ENCODE measurements around the gene SLC35F4.

GRCh38 chr14:57659052-57659451 is 206.8 kb downstream of the SLC35F4 start:
- TF ChIP-seq CTCF (IDR thresholded peaks at IDR 0.05; ENCODE audit: poor library complexity, severe bottlenecking) (no peak), EP300 (conservative IDR thresholded peaks at IDR 0.05; ENCODE audit: poor library complexity, severe bottlenecking) (no peak), TAF1 (IDR thresholded peaks at IDR 0.05; ENCODE audit: low read depth) (no peak), POLR2AphosphoS5 (IDR thresholded peaks at IDR 0.05) (no peak), SMC3 (conservative IDR thresholded peaks at IDR 0.05; ENCODE audit: poor library complexity) (no peak), RAD21 (conservative IDR thresholded peaks at IDR 0.05) (no peak), EZH2 (IDR thresholded peaks at IDR 0.05; ENCODE audit: borderline replicate concordance, insufficient read depth, low read length, poor library complexity, severe bottlenecking) (no peak)
- TF ChIP-seq, protein P1, sequence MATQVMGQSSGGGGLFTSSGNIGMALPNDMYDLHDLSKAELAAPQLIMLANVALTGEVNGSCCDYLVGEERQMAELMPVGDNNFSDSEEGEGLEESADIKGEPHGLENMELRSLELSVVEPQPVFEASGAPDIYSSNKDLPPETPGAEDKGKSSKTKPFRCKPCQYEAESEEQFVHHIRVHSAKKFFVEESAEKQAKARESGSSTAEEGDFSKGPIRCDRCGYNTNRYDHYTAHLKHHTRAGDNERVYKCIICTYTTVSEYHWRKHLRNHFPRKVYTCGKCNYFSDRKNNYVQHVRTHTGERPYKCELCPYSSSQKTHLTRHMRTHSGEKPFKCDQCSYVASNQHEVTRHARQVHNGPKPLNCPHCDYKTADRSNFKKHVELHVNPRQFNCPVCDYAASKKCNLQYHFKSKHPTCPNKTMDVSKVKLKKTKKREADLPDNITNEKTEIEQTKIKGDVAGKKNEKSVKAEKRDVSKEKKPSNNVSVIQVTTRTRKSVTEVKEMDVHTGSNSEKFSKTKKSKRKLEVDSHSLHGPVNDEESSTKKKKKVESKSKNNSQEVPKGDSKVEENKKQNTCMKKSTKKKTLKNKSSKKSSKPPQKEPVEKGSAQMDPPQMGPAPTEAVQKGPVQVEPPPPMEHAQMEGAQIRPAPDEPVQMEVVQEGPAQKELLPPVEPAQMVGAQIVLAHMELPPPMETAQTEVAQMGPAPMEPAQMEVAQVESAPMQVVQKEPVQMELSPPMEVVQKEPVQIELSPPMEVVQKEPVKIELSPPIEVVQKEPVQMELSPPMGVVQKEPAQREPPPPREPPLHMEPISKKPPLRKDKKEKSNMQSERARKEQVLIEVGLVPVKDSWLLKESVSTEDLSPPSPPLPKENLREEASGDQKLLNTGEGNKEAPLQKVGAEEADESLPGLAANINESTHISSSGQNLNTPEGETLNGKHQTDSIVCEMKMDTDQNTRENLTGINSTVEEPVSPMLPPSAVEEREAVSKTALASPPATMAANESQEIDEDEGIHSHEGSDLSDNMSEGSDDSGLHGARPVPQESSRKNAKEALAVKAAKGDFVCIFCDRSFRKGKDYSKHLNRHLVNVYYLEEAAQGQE (IDR thresholded peaks at IDR 0.05; ENCODE audit: borderline replicate concordance), result no peak

Data from neural cell (in vitro differentiated cells).